H9 (cell line): ENCODE data around the gene LRRFIP2. TPM values are rescaled to one million over a fixed set of nuclear protein-coding genes. Genes with fewer than 3 reads are reported as not detected.

Source experiments
- DNase-seq: peaks from one replicate; pipeline ENCODE4 v3.0.0-alpha.2; 2017
- H2AFZ ChIP-seq: one replicate; pipeline ENCODE4 v1.6.1; 2013; ENCODE audit warnings: mild to moderate bottlenecking, low read length, control low read depth, moderate library complexity
- H2AK5ac ChIP-seq: 2 replicates; pipeline ENCODE4 v1.6.1; 2013; ENCODE audit warnings: low read length, control low read depth, mixed read lengths; ENCODE audit not compliant: insufficient read length
- H2BK120ac ChIP-seq: one replicate; pipeline ENCODE4 v1.6.1; 2013; ENCODE audit warnings: low read depth, mild to moderate bottlenecking, low read length, control low read depth, inconsistent platforms; ENCODE audit not compliant: poor library complexity, severe bottlenecking
- H2BK12ac ChIP-seq: 2 replicates; pipeline ENCODE4 v1.6.1; 2013; ENCODE audit warnings: low read length, control low read depth, mixed read lengths, low read depth; ENCODE audit not compliant: insufficient read length
- H2BK15ac ChIP-seq: 2 replicates; pipeline ENCODE4 v1.6.1; 2013; ENCODE audit warnings: low read depth, low read length, control low read depth
- H2BK20ac ChIP-seq: one replicate; pipeline ENCODE4 v1.6.1; 2013; ENCODE audit warnings: low read depth, mild to moderate bottlenecking, low read length, control low read depth, inconsistent platforms; ENCODE audit not compliant: poor library complexity, severe bottlenecking
- H2BK5ac ChIP-seq: 2 replicates; pipeline ENCODE4 v1.6.1; 2013; ENCODE audit warnings: low read length, control low read depth, mixed read lengths; ENCODE audit not compliant: insufficient read length
- H3K14ac ChIP-seq: 2 replicates; pipeline ENCODE4 v1.6.1; 2013; ENCODE audit warnings: low read length, control low read depth; ENCODE audit not compliant: insufficient read depth
- H3K18ac ChIP-seq: 2 replicates; pipeline ENCODE4 v1.6.1; 2013; ENCODE audit warnings: low read depth, mild to moderate bottlenecking, mixed read lengths, low read length, control low read depth; ENCODE audit not compliant: insufficient read length
- H3K23ac ChIP-seq: 2 replicates; pipeline ENCODE4 v1.6.1; 2013; ENCODE audit warnings: low read length, control low read depth, mixed read lengths, low read depth; ENCODE audit not compliant: insufficient read length
- H3K23me2 ChIP-seq: 2 replicates; pipeline ENCODE4 v1.6.1; 2013; ENCODE audit warnings: low read depth, mild to moderate bottlenecking, mixed read lengths, low read length, control low read depth; ENCODE audit not compliant: insufficient read length, poor library complexity, severe bottlenecking
- H3K27ac ChIP-seq: 2 replicates; pipeline ENCODE4 v1.5.1; 2013; ENCODE audit warnings: low read length, control low read depth, mixed read lengths, low read depth; ENCODE audit not compliant: insufficient read length
- H3K27me3 ChIP-seq: 2 replicates; pipeline ENCODE4 v1.6.1; 2013; ENCODE audit warnings: low read length, control low read depth, inconsistent platforms; ENCODE audit not compliant: insufficient read depth
- H3K4ac ChIP-seq: 2 replicates; pipeline ENCODE4 v1.6.1; 2013; ENCODE audit warnings: low read depth, mild to moderate bottlenecking, control low read depth, inconsistent platforms, low read length, moderate library complexity
- H3K4me1 ChIP-seq: 2 replicates; pipeline ENCODE4 v1.6.1; 2013; ENCODE audit warnings: low read length, control low read depth, inconsistent platforms; ENCODE audit not compliant: insufficient read depth
- H3K4me2 ChIP-seq: 2 replicates; pipeline ENCODE4 v1.6.1; 2013; ENCODE audit warnings: low read length, control low read depth, mixed read lengths; ENCODE audit not compliant: insufficient read length, insufficient read depth
- H3K56ac ChIP-seq: 2 replicates; pipeline ENCODE4 v1.6.1; 2013; ENCODE audit warnings: low read depth, mild to moderate bottlenecking, mixed read lengths, low read length, control low read depth; ENCODE audit not compliant: insufficient read length
- H3K79me1 ChIP-seq: 2 replicates; pipeline ENCODE4 v1.6.1; 2013; ENCODE audit warnings: low read depth, mild to moderate bottlenecking, moderate library complexity, low read length, control low read depth, inconsistent platforms; ENCODE audit not compliant: insufficient read depth, poor library complexity, severe bottlenecking
- H3K79me2 ChIP-seq: 2 replicates; pipeline ENCODE4 v1.6.1; 2013; ENCODE audit warnings: low read length, control low read depth, inconsistent platforms; ENCODE audit not compliant: insufficient read depth
- H3K9ac ChIP-seq: 2 replicates; pipeline ENCODE4 v1.6.1; 2013; ENCODE audit warnings: low read length, control low read depth, mixed read lengths; ENCODE audit not compliant: insufficient read length; ENCODE audit errors: extremely low read depth
- H3K9me3 ChIP-seq: one replicate; pipeline ENCODE4 v1.6.1; 2013; ENCODE audit warnings: low read depth, low read length, inconsistent platforms; ENCODE audit not compliant: control insufficient read depth
- H3T11ph ChIP-seq: one replicate; pipeline ENCODE4 v1.6.1; 2013; ENCODE audit warnings: mild to moderate bottlenecking, low read length, control low read depth, inconsistent platforms
- H4K20me1 ChIP-seq: one replicate; pipeline ENCODE4 v1.6.1; 2013; ENCODE audit not compliant: control insufficient read depth, insufficient read length, insufficient read depth
- H4K5ac ChIP-seq: 2 replicates; pipeline ENCODE4 v1.6.1; 2013; ENCODE audit warnings: low read depth, mild to moderate bottlenecking, mixed read lengths, low read length, control low read depth; ENCODE audit not compliant: insufficient read length
- H4K8ac ChIP-seq: replicated peaks from 2 replicates; pipeline ENCODE4 v1.6.1; 2013; ENCODE audit warnings: low read length, control low read depth, mixed read lengths, low read depth; ENCODE audit not compliant: insufficient read length
- H4K91ac ChIP-seq: 2 replicates; pipeline ENCODE4 v1.6.1; 2013; ENCODE audit warnings: low read depth, mild to moderate bottlenecking, moderate library complexity, mixed read lengths, low read length, control low read depth; ENCODE audit not compliant: insufficient read length
- H3K27ac Mint-ChIP-seq, 3 experiments: 2 replicates in 2 of 3; 3 replicates in 1 of 3; pipeline ENCODE4 v1.8.0; 2020 to 2021; ENCODE audit warnings: mixed read lengths in 3 of 3, mild to moderate bottlenecking in 1 of 3, moderate library complexity in 1 of 3
- H3K27me3 Mint-ChIP-seq: 2 replicates; pipeline ENCODE4 v1.8.0; 2021; ENCODE audit warnings: low read depth, mild to moderate bottlenecking, moderate library complexity, mixed read lengths
- H3K36me3 Mint-ChIP-seq, 3 experiments: 2 replicates in 2 of 3; 3 replicates in 1 of 3; pipeline ENCODE4 v1.8.0; 2020 to 2021; ENCODE audit warnings: low read depth in 3 of 3, mixed read lengths in 3 of 3; ENCODE audit not compliant: insufficient read depth in 1 of 3
- H3K4me1 Mint-ChIP-seq, 2 experiments: 2 replicates each; pipeline ENCODE4 v1.8.0; 2020; ENCODE audit warnings: mixed read lengths in 2 of 2
- H3K4me3 Mint-ChIP-seq, 2 experiments: 2 replicates in 1 of 2; 3 replicates in 1 of 2; pipeline ENCODE4 v1.8.0; 2020 to 2021; ENCODE audit warnings: mild to moderate bottlenecking in 2 of 2, mixed read lengths in 2 of 2, moderate library complexity in 1 of 2
- H3K9me3 Mint-ChIP-seq, 2 experiments: 2 replicates in 1 of 2; 3 replicates in 1 of 2; pipeline ENCODE4 v1.8.0; 2020; ENCODE audit warnings: mild to moderate bottlenecking in 2 of 2, mixed read lengths in 2 of 2, moderate library complexity in 1 of 2
- WGBS: extraction: QIAGEN DNeasy Blood & Tissue Kit; methylation state at CpG from one replicate; pipeline ENCODE4 v1.1.7; 2013; ENCODE audit warnings: missing lambda C conversion rate, low lambda C conversion rate, mixed read lengths; ENCODE audit not compliant: insufficient read length; ENCODE audit errors: extremely low coverage; 5-methylcytosine and 5-hydroxymethylcytosine counted together
- total RNA-seq: library from RNA; stranded (reverse); gene quantifications from 2 replicates; pipeline ENCODE4 v1.2.1, GENCODE V29; 2021
- TF ChIP-seq, protein P1 (sequence below): fragments of 200-600 bp; sonication (generic); conservative IDR thresholded peaks from 3 replicates; pipeline ENCODE4 v1.8.0; 2021; ENCODE audit warnings: antibody characterized with exemption, mild to moderate bottlenecking

The LRRFIP2 gene
- total RNA-seq, 1 experiment from 2014 or later, result 30.7 TPM

DNA sequence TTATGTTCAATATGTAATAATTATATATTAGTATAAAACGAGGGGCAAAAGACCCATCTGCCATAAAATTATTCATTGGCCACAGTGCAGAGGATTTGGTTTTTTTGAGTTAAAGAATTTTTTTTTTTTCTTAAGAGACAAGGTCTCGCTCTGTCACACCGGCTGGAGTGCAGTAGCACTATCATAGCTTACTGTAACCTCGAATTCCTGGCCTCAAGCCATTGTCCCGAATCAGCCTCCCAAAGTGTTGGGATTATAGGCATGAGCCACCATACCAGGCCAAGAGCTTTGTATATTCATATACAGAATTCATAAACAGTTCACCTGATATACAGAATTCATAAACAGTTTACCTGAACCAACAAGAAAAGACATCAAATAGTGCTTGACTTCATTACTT, 20.2 kb upstream of the LRRFIP2 start:
- H4K5ac ChIP-seq, result no peak overlapping the region
- H3K9ac ChIP-seq, result no peak overlapping the region
- H2BK20ac ChIP-seq, result no peak overlapping the region
- H3K4ac ChIP-seq, result no peak overlapping the region
- H3K56ac ChIP-seq, result no peak overlapping the region
- Mint-ChIP-seq H3K9me3 (no peaks in the 10 kb centered on the region), H3K4me1 (peaks cover 5 to 10% of the 10 kb centered on the region in 2 experiments; a peak in 3 of 4 replicates), H3K27ac (no peak overlapping the region), H3K36me3 (no peaks in the 10 kb centered on the region), H3K4me3 (no peak overlapping the region), H3K27me3 (peaks cover 2% of the 10 kb centered on the region)
- no peaks in the 10 kb centered on the region; the same call in 1 of the 2 replicates for H3K4me1 ChIP-seq
- H3K14ac ChIP-seq, result no peak overlapping the region
- H3T11ph ChIP-seq, result no peak overlapping the region
- no peak overlapping the region for H4K91ac ChIP-seq
- no CpG with 5 or more reads among the region's 5 CpGs for WGBS
- no peak overlapping the region for H2AFZ ChIP-seq
- no peaks in the 10 kb centered on the region for H3K79me2 ChIP-seq
- TF ChIP-seq, protein P1, sequence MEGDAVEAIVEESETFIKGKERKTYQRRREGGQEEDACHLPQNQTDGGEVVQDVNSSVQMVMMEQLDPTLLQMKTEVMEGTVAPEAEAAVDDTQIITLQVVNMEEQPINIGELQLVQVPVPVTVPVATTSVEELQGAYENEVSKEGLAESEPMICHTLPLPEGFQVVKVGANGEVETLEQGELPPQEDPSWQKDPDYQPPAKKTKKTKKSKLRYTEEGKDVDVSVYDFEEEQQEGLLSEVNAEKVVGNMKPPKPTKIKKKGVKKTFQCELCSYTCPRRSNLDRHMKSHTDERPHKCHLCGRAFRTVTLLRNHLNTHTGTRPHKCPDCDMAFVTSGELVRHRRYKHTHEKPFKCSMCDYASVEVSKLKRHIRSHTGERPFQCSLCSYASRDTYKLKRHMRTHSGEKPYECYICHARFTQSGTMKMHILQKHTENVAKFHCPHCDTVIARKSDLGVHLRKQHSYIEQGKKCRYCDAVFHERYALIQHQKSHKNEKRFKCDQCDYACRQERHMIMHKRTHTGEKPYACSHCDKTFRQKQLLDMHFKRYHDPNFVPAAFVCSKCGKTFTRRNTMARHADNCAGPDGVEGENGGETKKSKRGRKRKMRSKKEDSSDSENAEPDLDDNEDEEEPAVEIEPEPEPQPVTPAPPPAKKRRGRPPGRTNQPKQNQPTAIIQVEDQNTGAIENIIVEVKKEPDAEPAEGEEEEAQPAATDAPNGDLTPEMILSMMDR, result no peak
- no peaks in the 10 kb centered on the region for H4K20me1 ChIP-seq
- no peak overlapping the region for H3K18ac ChIP-seq
- H3K9me3 ChIP-seq, result no peaks in the 10 kb centered on the region
- H3K23ac ChIP-seq, result no peak overlapping the region
- H3K27ac ChIP-seq, result no peak overlapping the region
- H2AK5ac ChIP-seq, result no peak overlapping the region
- H4K8ac ChIP-seq, result no peak overlapping the region
- no peak overlapping the region for H2BK15ac ChIP-seq
- no peak overlapping the region for H2BK12ac ChIP-seq
- H3K27me3 ChIP-seq, result no peaks in the 10 kb centered on the region
- H3K4me2 ChIP-seq, result no peak overlapping the region
- H3K23me2 ChIP-seq, result no peaks in the 10 kb centered on the region
- no peak overlapping the region for H2BK5ac ChIP-seq
- no peak for DNase-seq
- no peak overlapping the region for H2BK120ac ChIP-seq
- no peaks in the 10 kb centered on the region for H3K79me1 ChIP-seq
